Measurements from ENCODE around the gene SLC25A48.

Gene SLC25A48

GRCh38 chr5:135898651-135899050 is 64.2 kb downstream of the SLC25A48 start:
- H4K20me1 ChIP-seq, result no peaks in the 10 kb centered on the region
- H3K4me3 ChIP-seq, result no peak overlapping the region
- no peaks in the 10 kb centered on the region; a peak in 1 of 22 replicates for H3K27me3 ChIP-seq
- no peak overlapping the region for H3K4me2 ChIP-seq
- H3K4me1 ChIP-seq, result no peaks in the 10 kb centered on the region
- no peak for TF ChIP-seq Cebpa-rat (IDR thresholded peaks at IDR 0.05)
- H3K9ac ChIP-seq, result no peak overlapping the region
- H3K27ac ChIP-seq, result no peak overlapping the region
- no peaks in the 10 kb centered on the region for H3K36me3 ChIP-seq
- H3K9me3 ChIP-seq (replicated peaks in 1 of 11), result no peaks in the 10 kb centered on the region

- Histone ChIP-seq H3K27me3 (no peaks in the 10 kb centered on the region; a peak in 1 of 22 replicates), H3K27ac (no peak overlapping the region), H3K4me3 (no peak overlapping the region), H4K20me1 (no peaks in the 10 kb centered on the region), H3K36me3 (no peaks in the 10 kb centered on the region), H3K9ac (no peak overlapping the region), H3K4me2 (no peak overlapping the region), H3K9me3 (replicated peaks in 1 of 11) (no peaks in the 10 kb centered on the region), H3K4me1 (no peaks in the 10 kb centered on the region)
- no peak for TF ChIP-seq Cebpa-rat (IDR thresholded peaks at IDR 0.05)
Observed at GRCh38 chr5:135900276-135900675, 65.8 kb downstream of the SLC25A48 start.

DNA sequence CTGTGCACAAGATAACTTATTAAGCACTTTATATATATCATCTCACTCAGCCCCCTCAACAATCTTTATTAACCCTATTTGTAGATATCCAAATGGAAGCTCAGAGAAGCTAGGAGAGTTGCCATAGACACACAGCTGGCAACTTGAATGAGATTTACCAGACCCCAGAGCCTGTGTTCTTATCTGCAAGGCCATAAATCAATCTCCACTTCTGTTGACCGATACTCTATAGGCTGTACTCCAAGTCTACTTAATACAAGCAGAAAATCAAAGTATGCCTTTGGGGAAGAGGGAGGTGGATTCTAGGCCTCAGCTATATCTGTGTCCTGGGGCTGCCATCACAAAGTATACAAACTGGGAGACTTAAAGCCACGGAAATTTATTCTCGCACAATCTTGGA is 67.2 kb downstream of the SLC25A48 start:
- Histone ChIP-seq H3K4me3 (no peak overlapping the region), H3K9ac (no peak overlapping the region), H3K4me1 (no peaks in the 10 kb centered on the region), H4K20me1 (no peaks in the 10 kb centered on the region), H3K4me2 (no peak overlapping the region), H3K27ac (no peak overlapping the region), H3K36me3 (no peaks in the 10 kb centered on the region), H3K27me3 (no peaks in the 10 kb centered on the region; a peak in 1 of 22 replicates), H3K9me3 (replicated peaks in 1 of 11) (no peaks in the 10 kb centered on the region)
- no peak for TF ChIP-seq Cebpa-rat (IDR thresholded peaks at IDR 0.05)

DNA sequence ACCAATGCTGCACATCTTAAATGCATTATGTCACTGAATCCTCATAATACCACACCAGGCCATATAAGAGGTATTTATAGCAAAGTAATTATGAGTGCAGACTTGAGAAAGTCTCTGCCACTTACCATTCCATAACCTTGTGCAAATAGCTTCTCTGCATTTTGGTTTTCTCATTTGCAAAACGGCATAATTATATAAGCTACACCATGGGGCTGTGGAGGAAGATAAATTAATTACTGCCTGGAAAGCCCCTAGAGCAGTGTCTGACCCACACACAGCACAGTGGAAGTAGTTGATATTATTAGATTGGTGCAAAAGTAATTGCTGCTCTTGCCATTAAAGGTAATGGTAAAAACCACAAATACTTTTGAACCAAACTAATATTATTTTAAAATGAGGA is 70.7 kb downstream of the SLC25A48 start:
- no peaks in the 10 kb centered on the region for H3K27me3 ChIP-seq
- no peak overlapping the region for H3K4me2 ChIP-seq
- no peaks in the 10 kb centered on the region for H3K9me3 ChIP-seq (replicated peaks in 1 of 11)
- H4K20me1 ChIP-seq, result no peaks in the 10 kb centered on the region
- H3K4me1 ChIP-seq, result no peaks in the 10 kb centered on the region
- no peak overlapping the region for H3K27ac ChIP-seq
- no peak overlapping the region for H3K9ac ChIP-seq
- no peak for TF ChIP-seq Cebpa-rat (IDR thresholded peaks at IDR 0.05)
- H3K36me3 ChIP-seq, result no peaks in the 10 kb centered on the region
- H3K4me3 ChIP-seq, result no peak overlapping the region

DNA sequence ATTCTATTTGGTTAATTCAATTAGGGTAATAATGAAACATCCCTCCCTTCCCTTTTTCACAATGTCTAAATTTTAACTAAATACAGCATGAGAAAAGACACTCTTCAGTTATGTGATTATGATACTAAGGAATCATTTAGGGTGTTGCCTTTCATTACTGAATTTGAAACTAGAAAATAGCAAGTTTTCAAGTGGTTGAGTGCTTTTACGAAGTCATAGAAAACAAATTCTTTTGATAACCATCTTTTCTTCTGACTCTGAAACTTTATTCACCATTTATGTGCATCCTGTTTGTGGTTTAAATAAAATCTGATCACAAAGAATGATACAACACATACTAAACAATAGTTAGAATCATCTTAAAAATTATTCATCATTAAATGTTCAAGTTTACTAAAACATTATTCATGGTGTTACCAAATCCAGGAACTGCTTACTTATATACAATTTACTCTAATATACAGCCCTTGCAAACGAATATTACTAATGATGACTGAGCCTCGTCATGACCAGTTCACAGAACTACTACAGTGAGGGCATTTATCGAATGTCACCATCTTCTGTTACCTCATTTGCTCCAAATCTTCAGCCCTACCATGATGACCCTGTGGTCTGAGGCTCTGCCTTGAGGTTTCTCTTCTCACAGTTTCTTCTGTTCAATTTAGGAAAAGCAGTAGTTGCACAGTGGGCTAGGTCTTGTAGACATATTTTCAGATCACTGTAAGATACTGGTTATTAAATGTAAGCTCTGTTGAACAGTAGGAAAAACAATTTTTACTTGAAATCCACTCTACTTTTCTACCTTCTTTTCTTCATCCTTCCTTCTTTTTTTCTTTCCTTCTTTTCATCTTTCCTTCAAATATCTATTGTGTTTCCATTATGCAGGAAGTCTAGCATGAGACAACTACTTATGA is 79.5 kb downstream of the SLC25A48 start:
- H3K4me2 ChIP-seq, result no peak overlapping the region
- no peak for TF ChIP-seq Cebpa-rat (IDR thresholded peaks at IDR 0.05)
- H3K9ac ChIP-seq, result no peak overlapping the region
- H3K4me3 ChIP-seq, result no peak overlapping the region
- no peak overlapping the region for H3K27ac ChIP-seq
- H4K20me1 ChIP-seq, result no peaks in the 10 kb centered on the region
- no peaks in the 10 kb centered on the region for H3K9me3 ChIP-seq (replicated peaks in 1 of 11)
- H3K36me3 ChIP-seq, result no peaks in the 10 kb centered on the region
- no peaks in the 10 kb centered on the region for H3K27me3 ChIP-seq
- H3K4me1 ChIP-seq, result peaks cover 0 to 8% (median 0%) of the 10 kb centered on the region in 10 experiments; a peak in 1 of 20 replicates

DNA sequence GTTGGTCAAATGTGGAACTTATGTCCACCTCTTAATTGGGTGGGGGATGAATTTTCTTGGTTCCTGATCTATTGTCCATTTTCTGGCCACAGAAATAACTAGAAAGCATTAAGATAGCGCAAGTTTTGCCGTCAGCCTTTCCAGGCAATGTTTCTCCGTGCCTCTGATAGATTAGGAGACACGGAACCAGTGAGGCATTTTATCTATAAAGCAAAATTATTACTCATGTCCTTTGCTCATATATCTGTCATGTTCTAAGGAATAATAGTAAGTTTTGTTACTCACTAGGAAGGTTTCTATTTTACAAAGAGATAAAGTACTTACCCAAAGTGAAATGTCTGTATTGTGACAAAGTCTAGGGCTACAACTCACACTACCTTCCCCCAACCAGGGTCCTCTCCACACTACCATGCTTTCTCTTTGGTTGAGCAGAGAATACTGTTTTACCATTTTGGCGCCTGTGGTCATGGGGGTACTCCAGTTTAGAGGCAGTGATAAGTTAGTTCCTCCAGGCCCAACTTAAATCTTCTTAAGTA is 81.1 kb downstream of the SLC25A48 start:
- H3K9me3 ChIP-seq (replicated peaks in 1 of 11), result no peaks in the 10 kb centered on the region
- no peak overlapping the region; a peak in 1 of 22 replicates for H3K4me2 ChIP-seq
- no peaks in the 10 kb centered on the region for H3K27me3 ChIP-seq
- H3K4me1 ChIP-seq, result peaks cover 0 to 8% (median 0%) of the 10 kb centered on the region in 10 experiments; a peak in 1 of 20 replicates
- no peaks in the 10 kb centered on the region for H3K36me3 ChIP-seq
- H3K27ac ChIP-seq, result no peak overlapping the region
- no peak overlapping the region for H3K4me3 ChIP-seq
- no peak overlapping the region for H3K9ac ChIP-seq
- TF ChIP-seq Cebpa-rat (IDR thresholded peaks at IDR 0.05), result no peak
- H4K20me1 ChIP-seq, result no peaks in the 10 kb centered on the region

DNA sequence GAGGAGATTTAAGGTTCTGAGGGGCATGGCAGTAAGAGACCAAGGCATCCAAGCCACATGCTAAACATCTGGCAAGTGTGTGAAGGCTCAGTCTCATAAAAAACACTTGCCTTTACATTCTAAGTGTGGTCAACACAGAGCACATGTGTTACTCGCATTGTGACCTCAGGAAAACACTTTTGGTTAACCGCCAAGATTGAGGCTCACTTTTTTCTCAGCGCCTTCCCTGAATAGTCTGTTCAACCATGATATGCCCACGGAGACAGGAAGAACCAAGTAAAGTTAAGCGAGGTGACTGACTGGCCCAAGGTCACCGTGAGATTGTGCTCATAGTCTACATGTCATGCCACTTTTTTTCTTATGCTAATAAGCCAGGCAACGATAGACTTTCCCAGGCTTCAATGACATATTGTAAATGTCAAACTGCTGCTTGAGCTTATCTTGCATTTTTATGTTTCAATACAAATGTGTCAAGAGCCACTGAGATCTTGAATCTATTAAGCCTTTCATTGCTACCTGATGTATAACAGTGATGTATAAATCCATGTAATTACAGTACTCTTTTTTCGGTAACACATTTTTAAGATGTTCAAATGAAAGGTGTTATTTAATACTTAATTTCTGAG is 82.3 kb downstream of the SLC25A48 start:
- Histone ChIP-seq H3K9me3 (replicated peaks in 1 of 11) (no peaks in the 10 kb centered on the region), H3K4me2 (no peak overlapping the region), H3K9ac (no peak overlapping the region), H3K4me3 (no peak overlapping the region), H3K4me1 (peaks cover 0 to 8% (median 0%) of the 10 kb centered on the region in 10 experiments; a peak in 1 of 20 replicates), H3K27me3 (no peaks in the 10 kb centered on the region), H3K36me3 (no peaks in the 10 kb centered on the region), H3K27ac (no peak overlapping the region), H4K20me1 (no peaks in the 10 kb centered on the region)
- no peak for TF ChIP-seq Cebpa-rat (IDR thresholded peaks at IDR 0.05)

GRCh38 chr5:135920199-135920598 is 85.7 kb downstream of the SLC25A48 start:
- TF ChIP-seq Cebpa-rat (IDR thresholded peaks at IDR 0.05), result no peak
- Histone ChIP-seq H3K4me1 (peaks cover 0 to 8% (median 0%) of the 10 kb centered on the region in 10 experiments; a peak in 1 of 20 replicates), H3K36me3 (no peaks in the 10 kb centered on the region), H3K27ac (no peak overlapping the region), H3K4me3 (no peak overlapping the region), H3K4me2 (no peak overlapping the region), H3K27me3 (no peaks in the 10 kb centered on the region), H3K9ac (no peak overlapping the region), H3K9me3 (replicated peaks in 1 of 11) (no peaks in the 10 kb centered on the region), H4K20me1 (no peaks in the 10 kb centered on the region)

DNA sequence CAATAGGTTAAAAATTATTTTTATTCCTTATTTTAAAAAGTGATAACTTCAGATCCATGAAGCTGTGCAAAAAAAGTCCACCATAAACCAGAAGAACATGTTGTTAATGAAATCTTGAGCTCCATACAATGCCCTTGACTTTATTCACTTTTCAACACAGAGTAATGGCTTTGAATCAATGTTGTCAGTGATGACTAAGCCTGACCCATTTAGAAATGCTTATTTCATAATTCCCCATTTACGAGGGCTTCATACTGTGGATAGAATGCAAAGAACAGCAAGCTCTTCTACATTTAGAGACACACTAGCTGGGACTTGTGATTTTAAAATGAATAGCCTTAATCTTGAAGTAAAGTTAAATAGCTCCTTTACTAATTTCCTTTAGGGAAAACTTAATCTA is 86.9 kb downstream of the SLC25A48 start:
- TF ChIP-seq Cebpa-rat (IDR thresholded peaks at IDR 0.05), result no peak
- Histone ChIP-seq H3K9me3 (replicated peaks in 1 of 11) (no peaks in the 10 kb centered on the region), H3K9ac (no peak overlapping the region), H3K27me3 (no peaks in the 10 kb centered on the region), H3K4me2 (no peak overlapping the region), H3K4me3 (no peak overlapping the region), H3K27ac (no peak overlapping the region), H3K4me1 (peaks cover 0 to under 1% (median 0%) of the 10 kb centered on the region in 10 experiments; a peak in 1 of 20 replicates), H3K36me3 (no peaks in the 10 kb centered on the region), H4K20me1 (no peaks in the 10 kb centered on the region)
